Activated T-helper 9 cell treated with anti-CD3 and anti-CD28 coated beads, Interleukin-2, amount 50 U/mL, for 16 hours (primary cell): ENCODE results near the gene EIF2AK3.
A peak's percentile ranks its signal among the peaks of the same experiment; 100 is the strongest.
"Not testable (repeated sequence)": the region's sequence is repeated elsewhere in the genome, so short reads cannot be mapped to it uniquely, and the experiment has no call there.

Experiments
- DNase-seq: peaks from one replicate; pipeline ENCODE4 v3.0.0-alpha.2; 2020; ENCODE audit warnings: low read depth

Gene EIF2AK3

GRCh38 chr2:88636026-88636425 lies 8.8 kb upstream of the EIF2AK3 start:
- no peak for DNase-seq

GRCh38 chr2:88632569-88632968 lies 5.3 kb upstream of the EIF2AK3 start:
- no peak for DNase-seq

- no peak for DNase-seq
Observed at GRCh38 chr2:88628571-88628939, 1.3 kb upstream of the EIF2AK3 start.

GRCh38 chr2:88627856-88628570 lies 749 bp upstream of the EIF2AK3 start:
- DNase-seq, result peak; percentile 62

- DNase-seq, result peak; percentile 33
Observed at GRCh38 chr2:88626171-88627054, 851 bp downstream of the EIF2AK3 start.

GRCh38 chr2:88624477-88624876 lies 2.8 kb downstream of the EIF2AK3 start:
- DNase-seq, result no peak

- not testable (repeated sequence) for DNase-seq
Observed at GRCh38 chr2:88623831-88624465, 3.3 kb downstream of the EIF2AK3 start.

- no peak for DNase-seq
Observed at GRCh38 chr2:88622307-88622706, 5.0 kb downstream of the EIF2AK3 start.

GRCh38 chr2:88621432-88621831 lies 5.8 kb downstream of the EIF2AK3 start:
- DNase-seq, result no peak

GRCh38 chr2:88620015-88620414 lies 7.2 kb downstream of the EIF2AK3 start:
- DNase-seq, result no peak

- DNase-seq, result no peak
Observed at GRCh38 chr2:88615822-88616221, 11.4 kb downstream of the EIF2AK3 start.

GRCh38 chr2:88614497-88615157 lies 12.6 kb downstream of the EIF2AK3 start:
- DNase-seq, result no peak

GRCh38 chr2:88613921-88614320 lies 13.3 kb downstream of the EIF2AK3 start:
- no peak for DNase-seq

- DNase-seq, result no peak
Observed at GRCh38 chr2:88608184-88608583, 19.1 kb downstream of the EIF2AK3 start.

- DNase-seq, result no peak
Observed at GRCh38 chr2:88607416-88607815, 19.8 kb downstream of the EIF2AK3 start.

- no peak for DNase-seq
Observed at GRCh38 chr2:88606371-88607030, 20.8 kb downstream of the EIF2AK3 start.

- no peak for DNase-seq
Observed at GRCh38 chr2:88603146-88603545, 24.1 kb downstream of the EIF2AK3 start.

GRCh38 chr2:88602022-88602421 lies 25.2 kb downstream of the EIF2AK3 start:
- DNase-seq, result no peak

GRCh38 chr2:88601286-88601685 lies 26.0 kb downstream of the EIF2AK3 start:
- no peak for DNase-seq

GRCh38 chr2:88600038-88600465 lies 27.2 kb downstream of the EIF2AK3 start:
- DNase-seq, result peak; percentile 6

GRCh38 chr2:88599527-88599926 lies 27.7 kb downstream of the EIF2AK3 start:
- no peak for DNase-seq

- DNase-seq, result no peak
Observed at GRCh38 chr2:88597168-88597567, 30.1 kb downstream of the EIF2AK3 start.
